NCI-H1417 treated with DMSO at 0.1 percent for 48 hours (cell line): ENCODE data around the gene RPP25L.

Source experiments
- DNase-seq: peaks from one replicate; lab custom pipeline; 2025; lab: John Stamatoyannopoulos, UW

The RPP25L gene

GRCh38 chr9:34568133-34568532 is 43.8 kb downstream of the RPP25L start:
- DNase-seq, result no peak

GRCh38 chr9:34566972-34567371 is 44.9 kb downstream of the RPP25L start:
- DNase-seq, result no peak

GRCh38 chr9:34566322-34566721 is 45.6 kb downstream of the RPP25L start:
- no peak for DNase-seq

- DNase-seq, result no peak
These were observed 46.0 kb downstream of the RPP25L start for GRCh38 chr9:34565856-34566255.

GRCh38 chr9:34564617-34565016 is 47.3 kb downstream of the RPP25L start:
- DNase-seq, result no peak

GRCh38 chr9:34563262-34563661 is 48.6 kb downstream of the RPP25L start:
- DNase-seq, result no peak

GRCh38 chr9:34562135-34562745 is 49.7 kb downstream of the RPP25L start:
- no peak for DNase-seq

- DNase-seq, result no peak
These were observed 51.2 kb downstream of the RPP25L start for GRCh38 chr9:34560599-34561214.
